OCI-LY3 (cell line): ENCODE data around the gene LRRC26.

Experiments
- EZH2phosphoT487 ChIP-seq: fragments of 200-600 bp; shearing (Covaris generic); IDR thresholded peaks from 2 replicates; pipeline ENCODE4 v1.6.1; 2018; ENCODE audit warnings: antibody characterized with exemption, mixed run types, low read depth
- TF ChIP-seq, protein P1 (sequence below): fragments of 200-600, 300-600 bp; sonication (generic); IDR thresholded peaks from 2 replicates; pipeline ENCODE4 v1.5.1; 2014; ENCODE audit warnings: antibody characterized with exemption, low read length, low read depth

DNA sequence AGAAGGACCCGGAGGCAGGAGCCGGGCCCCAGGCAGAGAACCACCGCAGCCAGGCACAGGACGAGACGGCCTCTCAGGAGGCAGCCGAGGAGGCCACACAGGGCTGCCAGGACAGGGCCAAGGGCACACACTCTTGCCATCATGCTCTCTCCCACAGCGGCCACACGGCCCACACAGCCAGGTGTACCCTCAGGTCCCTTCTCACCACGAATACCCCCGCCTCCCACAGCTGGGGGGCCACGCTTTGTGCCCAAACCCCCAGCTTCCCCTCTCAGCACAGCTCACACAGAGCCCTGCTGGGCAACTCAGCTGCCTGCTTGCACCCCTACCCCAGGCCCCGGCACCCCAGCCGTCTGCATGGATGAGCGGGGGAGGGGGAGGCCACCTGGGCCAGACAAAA lies 23.9 kb upstream of the LRRC26 start:
- TF ChIP-seq, protein P1, sequence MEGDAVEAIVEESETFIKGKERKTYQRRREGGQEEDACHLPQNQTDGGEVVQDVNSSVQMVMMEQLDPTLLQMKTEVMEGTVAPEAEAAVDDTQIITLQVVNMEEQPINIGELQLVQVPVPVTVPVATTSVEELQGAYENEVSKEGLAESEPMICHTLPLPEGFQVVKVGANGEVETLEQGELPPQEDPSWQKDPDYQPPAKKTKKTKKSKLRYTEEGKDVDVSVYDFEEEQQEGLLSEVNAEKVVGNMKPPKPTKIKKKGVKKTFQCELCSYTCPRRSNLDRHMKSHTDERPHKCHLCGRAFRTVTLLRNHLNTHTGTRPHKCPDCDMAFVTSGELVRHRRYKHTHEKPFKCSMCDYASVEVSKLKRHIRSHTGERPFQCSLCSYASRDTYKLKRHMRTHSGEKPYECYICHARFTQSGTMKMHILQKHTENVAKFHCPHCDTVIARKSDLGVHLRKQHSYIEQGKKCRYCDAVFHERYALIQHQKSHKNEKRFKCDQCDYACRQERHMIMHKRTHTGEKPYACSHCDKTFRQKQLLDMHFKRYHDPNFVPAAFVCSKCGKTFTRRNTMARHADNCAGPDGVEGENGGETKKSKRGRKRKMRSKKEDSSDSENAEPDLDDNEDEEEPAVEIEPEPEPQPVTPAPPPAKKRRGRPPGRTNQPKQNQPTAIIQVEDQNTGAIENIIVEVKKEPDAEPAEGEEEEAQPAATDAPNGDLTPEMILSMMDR: no peak
- TF ChIP-seq EZH2phosphoT487: no peak
